HG02884 (cell line): Measurements from ENCODE around the gene SPATA31C2.
"Not testable (repeated sequence)": the region's sequence is repeated elsewhere in the genome, so short reads cannot be mapped to it uniquely, and the experiment has no call there.

ENCODE experiments used
- ATAC-seq: cut with Tn5 transposase; IDR thresholded peaks from one replicate; pipeline ENCODE4 v1.9.1; 2021; ENCODE audit warnings: mild to moderate bottlenecking, moderate library complexity; ENCODE audit not compliant: unreplicated experiment

SPATA31C2 gene

GRCh38 chr9:88127700-88128300, 10.5 kb downstream of the SPATA31C2 start:
- ATAC-seq = not testable (repeated sequence)

GRCh38 chr9:88123413-88123812, 14.9 kb downstream of the SPATA31C2 start:
- not testable (repeated sequence) for ATAC-seq

GRCh38 chr9:88118121-88118520, 20.2 kb downstream of the SPATA31C2 start:
- not testable (repeated sequence) for ATAC-seq

DNA sequence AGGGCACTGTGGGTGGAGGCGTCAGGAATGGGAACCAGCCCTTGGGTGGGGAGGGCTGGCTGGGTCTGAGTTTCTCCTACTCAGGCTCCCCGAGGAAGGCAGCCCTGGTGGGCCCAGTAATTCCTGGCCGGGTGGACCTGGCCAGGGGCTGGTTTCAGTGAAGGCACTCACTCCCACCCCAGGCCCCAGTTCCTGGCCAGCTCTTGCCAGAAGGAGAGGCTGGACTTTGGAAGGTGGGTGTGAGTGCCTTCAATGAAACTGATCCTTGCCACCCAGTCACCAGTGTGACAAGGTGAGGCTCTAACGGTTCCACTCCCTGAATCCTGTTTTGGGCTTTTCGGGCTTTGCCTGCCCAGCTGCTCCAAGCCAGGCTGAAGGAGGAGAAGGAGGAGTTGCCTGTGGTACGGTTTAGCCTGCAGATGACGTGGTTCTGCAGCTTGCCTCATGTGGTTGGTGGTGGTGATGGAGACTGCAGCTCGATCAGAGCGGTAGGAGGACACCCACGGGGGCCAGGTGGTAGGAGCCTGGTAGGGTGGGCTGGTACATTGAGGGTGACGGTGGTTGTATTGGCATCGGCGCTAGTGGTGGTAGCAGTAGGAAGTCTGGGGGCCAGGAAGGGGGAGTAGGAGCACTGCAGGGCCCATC, 23.2 kb downstream of the SPATA31C2 start:
- not testable (repeated sequence) for ATAC-seq

DNA sequence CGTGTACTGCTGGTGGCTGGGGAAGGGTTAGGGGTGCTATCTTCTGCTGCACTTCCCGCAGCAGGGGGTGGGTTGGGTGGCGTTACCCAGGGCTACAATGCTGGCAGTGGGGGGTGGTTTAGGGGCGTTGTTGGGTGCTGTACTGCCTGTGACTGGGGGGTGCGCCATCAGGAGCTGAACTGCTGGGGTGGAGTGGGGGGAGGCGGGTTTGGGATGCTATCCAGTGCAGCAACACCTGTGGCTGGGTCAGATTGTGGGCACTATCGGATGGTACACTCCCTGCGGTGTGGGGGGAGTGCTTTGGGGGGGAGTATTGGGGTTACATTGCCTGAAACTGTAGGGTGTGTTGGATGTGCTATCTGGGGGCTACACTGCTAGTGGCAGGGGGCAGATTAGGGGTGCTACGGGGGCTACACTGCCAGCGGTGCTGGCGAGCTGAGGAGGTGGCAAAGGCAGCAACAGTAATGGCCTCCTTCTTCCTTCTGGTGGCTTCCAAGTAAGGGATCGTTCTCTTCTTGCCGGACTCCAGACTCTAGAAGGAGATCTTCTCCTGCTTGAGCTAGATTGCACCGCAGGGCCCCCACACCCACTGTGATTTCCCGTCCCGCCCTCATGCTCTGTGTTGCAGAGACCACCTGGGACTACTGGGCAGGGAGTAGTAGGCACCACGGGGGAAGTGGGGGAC, 23.9 kb downstream of the SPATA31C2 start:
- not testable (repeated sequence) for ATAC-seq

- not testable (repeated sequence) for ATAC-seq
Observed at GRCh38 chr9:88113156-88114130, 24.8 kb downstream of the SPATA31C2 start.

DNA sequence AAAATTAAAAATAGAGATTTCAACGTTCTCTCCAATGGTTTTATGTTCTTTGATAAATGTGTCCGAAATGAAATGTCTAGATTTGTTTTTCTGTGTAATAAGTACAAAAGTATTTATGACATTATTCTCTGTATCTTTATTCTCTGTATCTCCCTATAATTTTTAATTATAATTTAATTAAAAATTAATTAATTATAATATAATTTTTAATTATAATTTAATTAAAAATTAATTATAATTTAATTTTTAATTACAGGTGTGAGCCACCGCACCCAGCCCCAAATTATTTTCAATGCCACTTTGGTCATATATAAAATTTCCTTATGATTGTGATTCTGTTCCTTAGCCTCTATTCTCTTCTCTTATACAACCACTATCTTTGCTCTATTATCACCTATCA, 28.2 kb downstream of the SPATA31C2 start:
- no peak for ATAC-seq

DNA sequence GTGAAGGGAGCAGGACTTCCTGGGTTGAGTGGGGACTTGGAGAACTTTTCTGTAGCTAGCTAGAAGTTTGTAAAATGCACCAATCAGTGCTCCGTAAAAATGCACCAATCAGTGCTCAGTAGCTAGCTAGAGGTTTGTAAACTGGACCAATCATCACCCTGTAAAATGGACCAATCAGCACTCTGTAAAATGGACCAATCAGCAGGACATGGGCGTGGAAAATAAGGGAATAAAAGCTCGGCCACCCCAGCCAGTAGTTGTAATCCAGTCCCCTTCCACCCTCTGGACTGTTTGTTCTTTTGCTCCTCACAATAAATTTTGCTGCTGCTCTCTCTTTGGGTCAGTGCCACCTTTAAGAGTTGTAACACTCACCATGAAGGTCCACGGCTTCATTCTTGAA, 29.5 kb downstream of the SPATA31C2 start:
- ATAC-seq = no peak

GRCh38 chr9:88106492-88106891, 31.8 kb downstream of the SPATA31C2 start:
- no peak for ATAC-seq

- no peak for ATAC-seq
Observed at GRCh38 chr9:88092797-88093331, 45.4 kb downstream of the SPATA31C2 start.

- no peak for ATAC-seq
Observed at GRCh38 chr9:88090151-88090581, 48.1 kb downstream of the SPATA31C2 start.

DNA sequence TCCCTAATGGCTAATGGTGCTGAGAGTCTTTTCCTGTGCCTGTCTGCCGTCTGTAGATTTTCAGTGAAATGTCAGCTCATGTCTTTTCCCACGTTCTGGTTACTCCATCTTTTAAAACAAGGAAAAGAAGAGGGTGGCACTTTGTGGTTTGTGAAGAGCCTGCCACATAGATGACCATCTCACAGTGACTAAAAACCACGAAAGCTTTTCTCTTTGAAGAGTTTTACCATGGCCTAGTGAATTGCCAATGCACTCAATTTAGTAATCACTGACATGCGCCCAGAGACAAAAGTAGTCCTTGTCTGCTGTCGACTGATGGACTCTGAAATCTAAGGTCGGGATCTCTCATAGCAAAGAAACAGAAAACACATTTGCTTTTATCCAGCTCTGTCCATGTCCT, 50.4 kb downstream of the SPATA31C2 start:
- no peak for ATAC-seq

GRCh38 chr9:88085476-88085875, 52.8 kb downstream of the SPATA31C2 start:
- no peak for ATAC-seq

DNA sequence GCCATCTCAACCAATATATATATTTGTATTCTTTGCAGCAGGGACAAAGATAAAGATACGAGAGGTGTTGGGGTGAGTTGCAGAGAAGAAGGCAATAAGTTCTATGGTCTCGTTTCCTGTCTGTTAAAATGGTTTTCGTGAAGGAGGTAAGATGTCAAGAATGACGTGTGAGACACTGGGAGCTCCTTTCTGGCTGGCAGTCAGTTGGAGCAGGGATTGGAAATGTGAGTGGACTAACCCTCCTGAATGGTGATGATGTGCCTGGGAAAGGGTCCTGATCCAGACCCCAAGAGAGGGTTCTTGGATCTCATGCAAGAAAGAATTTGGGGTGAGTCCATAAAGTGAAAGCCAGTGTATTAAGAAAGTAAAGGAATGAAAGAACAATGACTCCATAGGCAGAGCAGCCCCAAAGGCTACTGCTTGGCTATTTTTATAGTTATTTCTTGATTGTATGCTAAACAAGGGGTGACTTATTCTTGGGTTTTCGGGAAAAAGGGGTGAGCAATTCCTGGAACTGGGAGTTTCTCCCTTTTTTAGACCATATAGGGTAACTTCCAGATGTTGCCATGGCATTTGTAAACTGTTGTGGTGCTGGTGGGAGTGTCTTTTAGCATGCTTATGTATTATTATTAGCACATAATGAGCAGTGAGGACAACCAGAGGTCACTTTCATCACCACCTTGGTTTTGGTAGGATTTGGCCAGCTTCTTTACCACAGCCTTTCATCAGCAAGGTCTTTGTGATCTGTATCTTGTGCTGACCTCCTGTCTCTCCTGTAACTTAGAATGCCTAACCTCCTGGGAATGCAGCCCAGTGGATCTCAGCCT, 53.7 kb downstream of the SPATA31C2 start:
- no peak for ATAC-seq
